Adrenal gland (tissue), 12 donors: ENCODE data around the gene TMEM123. TPM values are rescaled to one million over a fixed set of nuclear protein-coding genes. Genes with fewer than 3 reads are reported as not detected.

Experiments
- DNase-seq, 7 donors: peaks; one replicate each; pipeline ENCODE4 v3.0.0-alpha.2; 2019 to 2020
- H3K27ac ChIP-seq, 5 donors: fragments of 200-600 bp; sonication (generic) in 4 of 5; 1 replicate in 3 of 5; 2 replicates in 2 of 5; pipeline versions ENCODE4 v1.5.1 to v1.8.0; 2016 to 2020; ENCODE audit warnings: mild to moderate bottlenecking in 1 of 5
- H3K27me3 ChIP-seq: fragments of 200-600 bp; 2 replicates; pipeline ENCODE4 v1.8.0; 2021
- H3K36me3 ChIP-seq, 2 donors: fragments of 200-600 bp; replicated peaks in 1 of 2; 1 replicate in 1 of 2; 2 replicates in 1 of 2; pipeline versions ENCODE4 v1.5.1 to v1.8.0; 2018 to 2022
- H3K4me1 ChIP-seq, 2 donors: fragments of 200-600 bp; replicated peaks in 1 of 2; 1 replicate in 1 of 2; 2 replicates in 1 of 2; pipeline versions ENCODE4 v1.5.1 to v1.8.0; 2018 to 2021
- H3K4me3 ChIP-seq, 4 donors: fragments of 200-600 bp; sonication (generic) in 3 of 4; one replicate each; pipeline ENCODE4 v1.5.1; 2016 to 2018
- H3K9me3 ChIP-seq, 3 donors: fragments of 200-600 bp; sonication (generic) in 1 of 3; replicated peaks in 1 of 3; 1 replicate in 2 of 3; 2 replicates in 1 of 3; pipeline versions ENCODE4 v1.5.1 to v1.8.0; 2016 to 2021
- POLR2A ChIP-seq, 2 donors: fragments of 450-650 bp; IDR thresholded peaks; one replicate each; pipeline ENCODE4 v1.6.1; 2017; ENCODE audit warnings: antibody characterized with exemption in 2 of 2, mild to moderate bottlenecking in 2 of 2, moderate library complexity in 1 of 2
- WGBS, 4 donors: extraction: QIAGEN DNeasy Blood & Tissue Kit in 2 of 4; methylation state at CpG; one replicate each; pipeline versions ENCODE4 v1.1.5 to v1.1.7; 2013 to 2017; 5-methylcytosine and 5-hydroxymethylcytosine counted together
- intact Hi-C, 2 donors: fragments of 100-400 bp; cut with DNase I; formaldehyde crosslinking; loops; one replicate each; pipeline versions ENCODE4 v1.14.1 to v1.15.0; 2022 to 2023
- polyA plus RNA-seq, 3 donors: library from polyadenylated mRNA; stranded (reverse); fragments of 200-250 nt in 2 of 3; fragments of 350-450 nt in 1 of 3; fragmentation: Illumina TruSeq in 1 of 3; extraction: RNeasy Lipid Tissue Mini Kit (QIAGEN cat#74804) in 1 of 3; gene quantifications; one replicate each; pipeline ENCODE4 v1.2.3, GENCODE V29; 2013 to 2014
- total RNA-seq, 9 donors: library from RNA; depleted of rRNA in 4 of 9; stranded (reverse); fragments of >200 nt in 4 of 9; fragments of 120-200 nt in 1 of 9; fragmentation: NEBNext Ultra II Directional in 1 of 9; extraction: Animal tissue kit (Norgen Biotek cat#: 25700) in 1 of 9; gene quantifications; one replicate each; pipeline versions ENCODE4 v1.1.0 to v1.2.4, GENCODE V29; 2013 to 2023
- TF ChIP-seq, protein P1 (sequence below), 6 experiments: fragments of 450-650 bp in 4 of 6; fragments of 200-600 bp in 2 of 6; sonication (generic) in 1 of 6; IDR thresholded peaks; 1 replicate in 5 of 6; 2 replicates in 1 of 6; pipeline versions ENCODE4 v1.5.1 to v1.8.0; 2016 to 2021; ENCODE audit warnings: antibody characterized with exemption in 6 of 6, mild to moderate bottlenecking in 2 of 6, moderate library complexity in 1 of 6
- donor health status: healthy with polysubstance abuse.
- donor health status: Bipolar disorder and iron deficiency.
- donor health status: DM: yes; HTN: yes; CAD: no.
- donor health status: DM: no; HTN: no; CAD: no.
- donor health status: DM: no; HTN: no; CAD: no.
- donor health status: DM: yes; HTN: yes; CAD: no.

The TMEM123 gene
- total and polyA plus RNA-seq, 12 donors = 19.2 to 284 (median 117) TPM

- Histone ChIP-seq H3K36me3 (no peaks in the 10 kb centered on the region), H3K9me3 (no peaks in the 10 kb centered on the region), H3K4me1 (peaks cover 0 to under 1% of the 10 kb centered on the region in 2 donors), H3K4me3 (no peak overlapping the region), H3K27ac (no peak overlapping the region), H3K27me3 (no peaks in the 10 kb centered on the region)
- intact Hi-C loops = no loop called here
- DNase-seq = no peak
- no peak for TF ChIP-seq POLR2A (IDR thresholded peaks at IDR 0.05)
- TF ChIP-seq, protein P1, sequence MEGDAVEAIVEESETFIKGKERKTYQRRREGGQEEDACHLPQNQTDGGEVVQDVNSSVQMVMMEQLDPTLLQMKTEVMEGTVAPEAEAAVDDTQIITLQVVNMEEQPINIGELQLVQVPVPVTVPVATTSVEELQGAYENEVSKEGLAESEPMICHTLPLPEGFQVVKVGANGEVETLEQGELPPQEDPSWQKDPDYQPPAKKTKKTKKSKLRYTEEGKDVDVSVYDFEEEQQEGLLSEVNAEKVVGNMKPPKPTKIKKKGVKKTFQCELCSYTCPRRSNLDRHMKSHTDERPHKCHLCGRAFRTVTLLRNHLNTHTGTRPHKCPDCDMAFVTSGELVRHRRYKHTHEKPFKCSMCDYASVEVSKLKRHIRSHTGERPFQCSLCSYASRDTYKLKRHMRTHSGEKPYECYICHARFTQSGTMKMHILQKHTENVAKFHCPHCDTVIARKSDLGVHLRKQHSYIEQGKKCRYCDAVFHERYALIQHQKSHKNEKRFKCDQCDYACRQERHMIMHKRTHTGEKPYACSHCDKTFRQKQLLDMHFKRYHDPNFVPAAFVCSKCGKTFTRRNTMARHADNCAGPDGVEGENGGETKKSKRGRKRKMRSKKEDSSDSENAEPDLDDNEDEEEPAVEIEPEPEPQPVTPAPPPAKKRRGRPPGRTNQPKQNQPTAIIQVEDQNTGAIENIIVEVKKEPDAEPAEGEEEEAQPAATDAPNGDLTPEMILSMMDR (IDR thresholded peaks at IDR 0.05) = no peak
- 73 to 90% (median 87%) methylated on average over 3 of the region's 3 CpGs for WGBS, 4 donors
Observed at GRCh38 chr11:102458548-102458947, 6.0 kb upstream of the TMEM123 start.

GRCh38 chr11:102457865-102458264, 5.3 kb upstream of the TMEM123 start:
- H3K27me3 ChIP-seq = no peaks in the 10 kb centered on the region
- TF ChIP-seq, protein P1 (IDR thresholded peaks at IDR 0.05) = no peak
- no peak for TF ChIP-seq POLR2A (IDR thresholded peaks at IDR 0.05)
- H3K4me1 ChIP-seq = peaks cover 0 to 5% of the 10 kb centered on the region in 2 donors
- no peak for DNase-seq
- no peak overlapping the region for H3K4me3 ChIP-seq
- H3K9me3 ChIP-seq = no peaks in the 10 kb centered on the region
- intact Hi-C loops = no loop called here
- no peak overlapping the region for H3K27ac ChIP-seq
- no peaks in the 10 kb centered on the region for H3K36me3 ChIP-seq

- peaks cover 0 to 5% of the 10 kb centered on the region in 2 donors for H3K4me1 ChIP-seq
- intact Hi-C loops = no loop called here
- H3K27me3 ChIP-seq = no peaks in the 10 kb centered on the region
- TF ChIP-seq, protein P1 (IDR thresholded peaks at IDR 0.05) = no peak
- TF ChIP-seq POLR2A (IDR thresholded peaks at IDR 0.05) = no peak
- H3K36me3 ChIP-seq = no peaks in the 10 kb centered on the region
- H3K4me3 ChIP-seq = no peak overlapping the region
- no peak for DNase-seq
- WGBS, 4 donors = 86 to 92% (median 90%) methylated on average over 3 of the region's 3 CpGs
- no peak overlapping the region for H3K27ac ChIP-seq
- H3K9me3 ChIP-seq = no peaks in the 10 kb centered on the region
Observed at GRCh38 chr11:102457056-102457677, 4.6 kb upstream of the TMEM123 start.

GRCh38 chr11:102456381-102456780, 3.8 kb upstream of the TMEM123 start:
- TF ChIP-seq, protein P1 (IDR thresholded peaks at IDR 0.05) = no peak
- TF ChIP-seq POLR2A (IDR thresholded peaks at IDR 0.05) = no peak
- H3K36me3 ChIP-seq = no peaks in the 10 kb centered on the region
- intact Hi-C loops = no loop called here
- DNase-seq = peak in 3 of 7 donors; percentile 35 to 67 (median 60)
- H3K27ac ChIP-seq = no peak overlapping the region
- no peaks in the 10 kb centered on the region for H3K27me3 ChIP-seq
- H3K4me1 ChIP-seq = peaks cover 0 to 5% of the 10 kb centered on the region in 2 donors
- H3K4me3 ChIP-seq = no peak overlapping the region
- no peaks in the 10 kb centered on the region for H3K9me3 ChIP-seq
- WGBS, 4 donors = 52 to 62% (median 57%) methylated on average over 2 of the region's 2 CpGs
